GM21367 (cell line): ENCODE data around the gene SUSD2.

Experiments used
- ATAC-seq: cut with Tn5 transposase; IDR thresholded peaks from one replicate; pipeline ENCODE4 v1.9.1; 2021; ENCODE audit not compliant: unreplicated experiment

Gene SUSD2

GRCh38 chr22:24153353-24153752, 27.9 kb upstream of the SUSD2 start:
- no peak for ATAC-seq

DNA sequence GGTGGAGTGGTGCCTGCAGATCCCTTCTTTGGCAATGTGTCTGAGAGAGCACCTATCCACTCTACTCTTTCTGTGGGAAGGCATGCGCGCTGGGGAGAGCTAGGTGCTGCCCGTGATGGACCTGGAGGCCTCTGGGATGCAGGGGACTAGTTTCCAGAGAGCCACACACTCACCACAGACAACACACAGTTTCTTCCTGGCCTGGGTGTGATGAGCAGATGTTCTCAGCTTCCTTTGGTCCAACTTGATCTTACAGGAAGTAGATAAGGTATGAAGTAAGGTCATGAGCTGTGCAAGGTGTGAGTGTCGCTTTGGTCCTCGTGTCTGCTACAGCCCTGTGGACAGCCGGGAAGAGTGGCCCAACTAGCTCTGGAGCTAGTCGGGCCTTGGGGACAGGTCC, 27.3 kb upstream of the SUSD2 start:
- no peak for ATAC-seq

DNA sequence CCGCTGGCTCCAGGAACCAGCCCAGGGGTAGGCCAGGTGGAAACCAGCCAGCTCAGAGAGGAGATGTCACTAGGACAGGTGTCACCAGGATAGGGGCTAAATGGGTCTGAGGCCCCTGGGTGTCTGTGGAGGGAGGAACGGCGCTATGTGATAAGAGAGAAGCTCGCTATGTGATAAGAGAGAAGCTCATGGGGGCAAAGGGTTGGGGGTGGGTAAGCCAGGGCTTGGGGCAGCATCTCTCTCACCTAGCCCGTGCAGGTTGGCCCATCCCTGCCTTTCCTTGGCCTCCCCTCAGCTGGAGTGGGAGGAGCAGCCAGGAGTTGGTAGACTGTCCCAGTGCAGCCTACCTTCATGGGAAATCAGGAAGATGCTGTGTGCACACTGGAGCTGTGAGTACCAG, 26.5 kb upstream of the SUSD2 start:
- ATAC-seq, result no peak

DNA sequence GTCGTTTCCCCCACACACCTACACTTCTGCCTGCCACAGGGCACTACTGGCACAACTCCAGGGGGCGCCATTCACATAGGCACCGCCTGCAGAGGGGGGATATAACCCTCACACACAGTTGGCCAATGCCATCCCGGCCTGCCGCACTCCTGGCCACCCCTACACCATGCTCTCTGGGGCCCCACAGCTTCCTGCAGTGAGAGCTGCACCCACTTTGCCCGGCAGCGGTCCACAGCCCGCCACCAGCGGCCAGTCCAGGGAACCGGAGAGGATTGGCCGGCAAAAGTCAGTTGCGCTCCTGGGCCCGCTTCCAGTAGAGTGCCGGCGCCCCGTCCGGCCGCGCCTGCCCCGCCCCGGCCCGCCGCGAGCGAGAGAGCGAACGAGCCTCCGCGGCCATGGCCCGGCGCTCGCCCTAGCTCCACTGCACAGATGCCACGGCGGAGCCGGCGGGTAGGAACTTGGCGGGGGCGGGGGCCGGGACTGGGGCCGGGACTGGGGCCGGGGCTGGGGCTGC, 25.6 kb upstream of the SUSD2 start:
- no peak for ATAC-seq

DNA sequence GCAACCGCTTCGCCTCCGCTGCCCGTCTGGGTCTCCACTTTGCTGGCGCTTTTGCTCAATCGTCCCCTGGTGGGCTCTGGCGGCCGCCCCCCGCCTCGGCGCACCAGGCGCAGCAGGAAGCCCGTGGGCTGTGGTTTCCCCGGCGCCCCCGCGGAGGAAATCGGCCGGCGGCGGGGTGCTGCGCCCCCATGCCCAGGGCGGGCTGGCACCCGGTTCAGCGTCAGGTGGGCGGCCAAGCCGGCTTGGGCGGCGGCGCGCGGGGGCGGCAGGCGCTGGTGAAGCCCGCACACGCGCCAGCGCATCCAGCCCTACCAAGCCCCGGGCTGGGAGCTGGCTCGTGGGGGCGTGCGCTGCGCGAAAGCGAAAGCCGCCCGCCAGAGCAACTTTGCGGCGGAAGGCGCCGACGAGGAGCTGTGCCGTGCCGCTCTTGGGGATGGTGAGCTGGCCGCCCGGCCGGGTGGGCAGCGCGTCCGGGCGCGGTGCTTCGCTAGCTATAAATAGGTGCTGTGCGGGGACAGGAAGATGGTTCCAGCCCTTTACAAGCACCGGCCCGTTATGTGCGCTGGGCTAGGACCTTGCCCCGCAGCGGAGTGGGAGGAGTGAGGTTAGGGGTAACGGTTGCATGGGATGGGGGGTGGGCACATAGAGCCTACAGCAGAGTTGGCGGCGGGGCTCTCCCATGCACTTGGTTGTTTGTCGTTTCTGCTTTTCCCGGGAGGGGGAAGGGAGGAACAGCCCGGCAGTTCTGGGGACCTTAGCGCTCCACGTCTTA, 25.0 kb upstream of the SUSD2 start:
- no peak for ATAC-seq

- ATAC-seq, result peak; percentile 52
Observed at GRCh38 chr22:24156913-24157821, 24.1 kb upstream of the SUSD2 start.

DNA sequence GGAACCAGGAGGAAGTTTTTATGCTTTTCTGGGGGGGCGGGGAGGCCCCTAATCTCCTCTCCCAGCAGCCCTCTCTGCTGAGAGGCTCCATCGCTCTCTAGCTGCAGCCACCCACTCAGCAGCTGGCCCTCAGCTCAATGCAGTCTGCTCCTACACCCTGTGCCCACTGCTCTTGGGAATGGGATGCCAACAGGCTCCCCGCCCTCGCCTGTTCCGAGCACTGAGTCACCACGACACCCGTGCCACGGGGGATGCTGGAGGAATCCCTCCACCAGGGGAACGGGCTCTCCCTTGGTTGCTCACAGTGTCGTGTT, 23.5 kb upstream of the SUSD2 start:
- no peak for ATAC-seq

DNA sequence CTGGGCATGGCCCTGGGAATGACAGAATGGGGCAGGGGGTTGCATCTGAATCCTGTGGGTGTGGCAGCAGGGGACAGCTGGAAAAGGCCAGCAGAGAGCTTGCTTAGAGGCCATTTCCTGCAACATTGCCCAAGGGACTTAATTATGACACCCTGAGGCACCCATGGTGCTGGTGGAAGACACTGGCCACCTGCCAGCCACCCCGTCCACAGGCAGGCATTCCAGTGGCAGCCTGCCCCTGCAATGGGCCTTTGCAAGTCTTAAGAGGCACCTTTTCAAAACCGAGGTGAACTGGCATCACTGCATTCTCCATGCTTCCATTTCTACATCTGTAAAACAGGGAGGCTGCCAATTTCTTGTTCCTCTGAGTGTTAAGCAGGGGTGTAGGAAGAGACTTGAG, 21.6 kb upstream of the SUSD2 start:
- ATAC-seq, result no peak

GRCh38 chr22:24160546-24160945, 20.7 kb upstream of the SUSD2 start:
- no peak for ATAC-seq

DNA sequence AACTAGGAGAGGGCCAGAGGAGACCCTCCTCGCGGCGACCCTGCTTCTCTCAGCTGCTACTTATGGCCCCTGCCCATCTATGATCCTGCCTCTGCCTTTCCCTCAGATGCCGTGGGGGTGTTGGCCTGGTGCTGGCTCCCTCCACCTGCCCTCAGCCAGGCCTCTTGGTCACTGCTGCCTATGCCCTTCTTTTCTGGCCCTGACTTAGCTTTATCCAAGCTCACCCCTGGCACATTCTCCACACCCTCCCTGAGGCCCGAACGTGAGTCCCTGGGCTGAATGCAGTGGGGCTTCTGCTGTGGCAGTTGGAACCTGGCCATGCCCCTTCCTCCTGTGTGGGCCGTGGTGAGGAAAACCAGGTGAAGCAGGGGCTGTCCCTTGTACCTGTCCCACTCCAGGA, 19.8 kb upstream of the SUSD2 start:
- no peak for ATAC-seq

- no peak for ATAC-seq
Observed at GRCh38 chr22:24161909-24162308, 19.4 kb upstream of the SUSD2 start.

DNA sequence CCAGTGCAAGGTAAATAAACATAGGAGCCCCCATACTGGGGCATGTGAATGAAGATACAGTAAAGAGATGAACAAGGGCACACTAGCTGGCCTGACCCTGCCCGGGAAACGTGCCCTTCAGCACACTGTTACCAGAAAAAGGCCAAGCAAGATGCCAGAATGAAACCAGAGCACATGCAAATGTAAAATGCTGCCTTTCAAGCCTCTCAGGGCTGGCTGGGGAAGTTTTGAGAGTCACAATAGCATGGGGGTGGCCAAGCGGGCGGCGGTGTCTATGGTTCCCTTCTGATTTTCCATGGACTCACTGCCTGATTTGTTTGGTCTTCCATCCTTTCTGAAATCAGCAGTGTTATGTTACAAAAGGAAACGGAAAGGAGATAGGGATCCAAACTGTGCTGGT, 18.9 kb upstream of the SUSD2 start:
- ATAC-seq, result no peak

GRCh38 chr22:24164243-24164642, 17.0 kb upstream of the SUSD2 start:
- ATAC-seq, result no peak

DNA sequence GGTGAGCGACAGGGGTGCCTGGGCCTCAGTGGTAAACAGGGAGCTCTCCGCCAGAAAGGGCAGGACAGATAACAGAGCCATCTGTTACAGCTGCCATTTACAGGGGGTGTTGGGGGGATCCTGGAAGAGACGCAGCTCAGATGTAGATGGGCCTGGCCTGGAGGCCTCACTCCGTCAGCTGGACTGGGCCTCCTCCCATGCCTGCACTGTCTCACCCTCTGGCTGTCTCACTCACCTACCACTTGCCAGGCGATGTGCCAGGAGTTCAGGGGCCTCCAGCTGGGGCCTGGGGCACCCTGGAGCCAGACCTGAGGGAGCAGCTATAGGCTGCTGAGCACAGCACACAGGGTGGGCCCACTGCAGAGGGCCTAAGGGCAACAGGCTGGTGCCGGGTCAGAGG, 16.3 kb upstream of the SUSD2 start:
- ATAC-seq, result no peak

- ATAC-seq, result no peak
Observed at GRCh38 chr22:24165673-24166072, 15.6 kb upstream of the SUSD2 start.

GRCh38 chr22:24166811-24167210, 14.5 kb upstream of the SUSD2 start:
- no peak for ATAC-seq

GRCh38 chr22:24169439-24170058, 11.7 kb upstream of the SUSD2 start:
- no peak for ATAC-seq

DNA sequence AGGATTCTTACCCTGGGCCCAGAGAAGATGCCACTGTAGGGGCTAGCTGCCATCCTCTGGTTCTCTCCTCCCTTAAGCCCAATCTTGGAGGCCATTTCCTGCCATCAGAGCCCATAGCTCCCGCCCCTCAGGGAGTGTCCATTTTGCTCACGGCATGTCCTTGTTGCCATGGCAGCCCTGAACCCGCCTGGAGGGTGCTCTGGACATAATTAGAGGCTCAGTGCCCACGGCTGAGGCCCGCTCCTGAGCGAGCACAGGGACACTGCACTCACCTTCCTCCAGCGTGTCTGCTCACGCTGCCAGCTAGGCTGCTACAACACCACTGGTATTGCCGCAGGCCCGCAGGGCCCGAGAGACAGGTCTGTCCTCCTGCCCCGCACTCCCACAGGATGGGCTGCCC, 11.1 kb upstream of the SUSD2 start:
- ATAC-seq, result no peak

DNA sequence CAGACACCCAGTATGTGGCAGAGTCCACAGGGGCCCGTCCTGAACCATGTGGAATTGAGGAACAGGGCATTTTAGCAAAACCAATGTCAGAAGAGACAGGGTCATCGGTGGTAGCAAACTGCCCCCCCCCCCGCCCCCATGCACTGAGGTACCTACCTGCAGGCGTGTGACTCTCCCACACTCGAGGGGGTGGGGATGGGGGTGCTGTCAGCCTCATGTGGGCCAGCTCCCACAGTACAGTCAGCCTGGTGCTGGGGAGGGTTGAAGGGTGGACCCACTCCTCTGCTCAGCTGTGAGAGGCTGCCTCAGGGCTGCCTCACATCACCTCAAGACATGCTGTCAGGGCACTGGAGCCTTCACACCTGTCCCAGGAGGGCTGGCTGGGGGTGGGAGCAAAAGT, 10.7 kb upstream of the SUSD2 start:
- ATAC-seq, result no peak

DNA sequence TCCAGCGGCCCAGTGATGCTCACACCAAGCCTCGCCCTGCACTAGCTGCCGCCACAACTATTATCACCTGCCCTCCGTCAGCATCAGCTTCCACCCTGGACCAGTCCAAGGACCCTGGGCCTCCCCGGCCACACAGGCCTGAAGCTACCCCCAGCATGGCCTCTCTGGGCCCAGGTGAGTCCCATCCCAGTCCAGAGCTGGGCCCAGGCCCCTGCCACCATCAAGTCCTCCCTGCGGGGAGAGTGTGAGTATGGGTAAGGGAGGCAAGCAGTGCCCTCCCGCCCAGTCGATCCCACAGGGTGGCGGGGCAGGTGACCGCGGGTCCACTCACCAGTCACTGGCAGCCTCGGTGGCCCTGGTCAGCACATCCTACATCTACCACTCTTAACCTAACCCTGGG, 9.5 kb upstream of the SUSD2 start:
- no peak for ATAC-seq

GRCh38 chr22:24175160-24175808, 6.0 kb upstream of the SUSD2 start:
- no peak for ATAC-seq
